Ecto neural progenitor cell (in vitro differentiated cells): ENCODE data around the gene OGFOD3.

Experiments used
- DNase-seq: peaks from one replicate; pipeline ENCODE4 v3.0.0-alpha.2; 2018; ENCODE audit warnings: low spot score

Gene OGFOD3

DNA sequence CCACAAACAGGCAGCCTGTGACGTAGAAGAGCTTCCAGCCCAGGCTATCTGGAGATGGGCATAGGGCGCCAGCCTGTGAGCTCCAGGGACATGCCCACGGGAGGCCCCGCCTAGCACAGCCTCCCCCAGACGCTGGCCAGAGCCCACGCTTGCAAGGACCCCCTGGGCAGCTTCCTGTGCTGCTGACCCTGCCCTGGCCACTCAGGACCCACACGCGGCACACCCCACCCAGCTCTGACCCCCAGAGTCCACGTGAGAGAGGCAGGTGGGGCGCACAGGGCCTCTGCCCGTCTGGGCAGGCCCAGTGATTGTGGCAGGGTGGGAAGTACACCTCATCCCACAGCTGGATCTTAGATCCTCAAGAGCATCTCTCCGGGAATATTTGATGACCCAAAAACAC is 28.3 kb upstream of the OGFOD3 start:
- no peak for DNase-seq

DNA sequence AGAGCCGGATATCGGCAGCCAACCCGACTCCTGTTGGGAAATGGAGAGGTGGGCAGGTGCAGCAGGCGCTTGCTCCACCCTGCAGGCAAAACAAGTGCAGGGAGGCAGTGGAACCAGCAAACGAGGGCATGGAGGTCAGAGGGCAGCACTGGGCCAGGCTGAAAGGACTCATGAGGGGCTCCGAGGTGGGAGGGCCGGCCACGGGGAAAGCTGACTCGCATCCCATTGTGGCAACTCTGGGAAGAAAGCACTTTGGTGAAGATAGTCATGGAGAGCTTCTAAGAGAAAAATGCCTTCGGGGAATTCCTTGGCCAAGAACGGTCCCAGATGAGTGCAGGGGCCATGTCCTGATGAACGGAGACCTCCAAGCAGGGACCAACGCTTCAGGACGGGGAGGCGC is 27.7 kb upstream of the OGFOD3 start:
- DNase-seq: no peak

DNA sequence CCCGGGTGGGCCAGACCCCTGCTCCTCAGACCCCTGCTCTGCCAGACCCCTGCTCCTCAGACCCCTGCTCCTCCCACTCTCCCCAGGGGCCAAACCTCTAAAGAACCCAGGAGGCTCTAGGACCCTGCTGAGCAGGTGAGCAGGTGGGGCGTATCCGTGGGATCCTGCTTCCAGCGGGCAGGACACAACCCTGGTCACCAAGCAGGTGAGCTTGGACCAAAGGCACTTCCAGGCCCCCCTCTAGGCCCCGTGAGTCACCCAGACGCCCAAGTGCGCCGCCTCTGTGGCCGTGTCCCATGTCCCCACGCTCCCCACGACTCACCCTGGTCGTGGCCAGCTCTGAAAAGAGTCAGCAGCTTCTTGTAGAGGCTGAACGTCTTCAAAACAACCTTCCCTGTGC is 27.2 kb upstream of the OGFOD3 start:
- no peak for DNase-seq

DNA sequence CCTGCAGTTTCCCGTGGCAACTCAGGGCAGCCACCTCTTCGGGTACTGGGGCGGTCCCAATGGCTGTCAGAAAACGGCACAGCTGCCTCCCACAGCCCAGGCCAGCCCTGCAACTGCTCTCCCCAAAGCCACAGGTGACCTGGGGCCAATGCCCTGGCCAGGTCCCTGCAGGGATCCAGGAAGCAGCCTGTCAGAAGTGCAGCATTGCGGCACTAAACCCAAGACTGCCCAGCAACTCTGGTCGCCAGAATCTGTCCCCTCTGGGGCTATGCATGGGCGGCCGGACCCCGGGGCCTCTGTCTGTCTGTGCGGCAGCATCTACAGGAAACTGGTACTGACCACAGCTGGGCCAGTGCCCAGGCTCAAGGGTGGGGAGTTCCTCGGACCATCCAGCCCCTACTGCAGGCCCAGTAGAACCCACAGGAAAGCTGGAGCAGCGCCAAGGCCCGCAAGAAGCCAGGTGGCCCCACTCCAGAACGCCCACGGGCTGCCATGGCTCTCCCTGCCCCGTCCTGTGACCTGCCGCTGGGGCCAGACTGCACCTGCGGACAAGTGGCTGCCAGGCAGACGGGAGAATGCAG is 26.6 kb upstream of the OGFOD3 start:
- DNase-seq: no peak

DNA sequence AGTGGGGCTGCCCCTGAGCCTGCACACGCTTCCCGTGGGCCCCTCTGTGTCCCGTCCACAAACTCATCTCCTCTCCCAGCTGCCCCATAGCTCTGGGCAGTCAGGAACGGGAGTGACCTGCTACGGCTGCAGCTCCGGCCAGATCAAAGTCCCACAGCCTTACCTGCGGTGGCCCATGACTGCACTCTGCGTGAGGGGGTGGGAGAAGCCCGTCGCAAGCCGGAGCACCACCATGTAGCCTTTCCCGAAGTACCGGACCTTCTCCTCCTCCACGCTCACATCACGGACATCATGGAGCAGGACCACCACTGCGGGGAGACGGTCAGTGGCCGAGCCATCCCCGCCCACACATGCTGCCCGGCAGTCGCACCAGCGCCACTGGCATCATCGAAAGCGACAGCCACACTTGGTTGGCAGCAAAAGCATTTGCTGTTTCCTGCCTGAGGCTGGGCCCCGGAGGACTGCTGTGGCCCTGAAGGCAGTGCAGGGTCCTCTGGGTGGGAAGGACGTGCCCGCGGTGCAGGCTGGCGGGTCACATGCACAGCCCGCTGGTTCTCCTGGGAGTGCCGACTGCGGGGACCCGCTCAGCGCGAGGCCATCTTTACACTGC is 26.0 kb upstream of the OGFOD3 start:
- DNase-seq: no peak

DNA sequence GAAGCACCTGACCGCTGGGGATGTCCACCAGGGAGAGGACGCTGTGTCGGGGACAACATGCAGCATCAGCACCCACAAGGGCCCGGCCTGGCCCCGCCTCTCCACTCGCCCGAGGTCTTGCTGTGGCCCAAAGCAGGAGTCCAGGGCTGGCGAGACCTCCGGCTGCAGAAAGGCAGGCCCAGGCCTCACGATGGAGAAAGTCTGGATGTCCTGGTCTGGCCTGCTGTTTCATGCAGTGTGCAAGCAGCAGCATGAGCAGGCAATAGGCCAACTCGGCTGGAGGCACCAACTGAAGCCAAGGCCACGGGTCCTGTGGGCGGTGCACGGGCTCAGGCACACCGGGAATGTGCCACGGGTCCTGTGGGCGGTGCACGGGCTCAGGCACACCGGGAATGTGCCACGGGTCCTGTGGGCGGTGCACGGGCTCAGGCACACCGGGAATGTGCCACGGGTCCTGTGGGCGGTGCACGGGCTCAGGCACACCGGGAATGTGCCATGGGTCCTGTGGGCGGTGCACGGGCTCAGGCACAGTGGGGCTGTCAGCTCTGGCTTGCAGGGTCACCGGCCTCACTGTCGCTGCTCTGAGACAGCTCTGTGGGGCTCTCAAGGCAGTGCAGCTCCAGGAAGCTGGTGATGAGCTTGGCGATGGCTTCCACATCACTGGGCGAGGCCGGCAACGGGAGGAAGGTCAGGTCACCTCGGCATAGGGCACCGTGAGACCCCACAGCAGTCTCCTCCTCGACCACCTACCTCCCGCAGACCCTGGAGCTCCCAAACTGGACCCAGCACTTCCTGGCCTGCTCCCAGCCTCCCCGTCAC is 25.3 kb upstream of the OGFOD3 start:
- DNase-seq: no peak

DNA sequence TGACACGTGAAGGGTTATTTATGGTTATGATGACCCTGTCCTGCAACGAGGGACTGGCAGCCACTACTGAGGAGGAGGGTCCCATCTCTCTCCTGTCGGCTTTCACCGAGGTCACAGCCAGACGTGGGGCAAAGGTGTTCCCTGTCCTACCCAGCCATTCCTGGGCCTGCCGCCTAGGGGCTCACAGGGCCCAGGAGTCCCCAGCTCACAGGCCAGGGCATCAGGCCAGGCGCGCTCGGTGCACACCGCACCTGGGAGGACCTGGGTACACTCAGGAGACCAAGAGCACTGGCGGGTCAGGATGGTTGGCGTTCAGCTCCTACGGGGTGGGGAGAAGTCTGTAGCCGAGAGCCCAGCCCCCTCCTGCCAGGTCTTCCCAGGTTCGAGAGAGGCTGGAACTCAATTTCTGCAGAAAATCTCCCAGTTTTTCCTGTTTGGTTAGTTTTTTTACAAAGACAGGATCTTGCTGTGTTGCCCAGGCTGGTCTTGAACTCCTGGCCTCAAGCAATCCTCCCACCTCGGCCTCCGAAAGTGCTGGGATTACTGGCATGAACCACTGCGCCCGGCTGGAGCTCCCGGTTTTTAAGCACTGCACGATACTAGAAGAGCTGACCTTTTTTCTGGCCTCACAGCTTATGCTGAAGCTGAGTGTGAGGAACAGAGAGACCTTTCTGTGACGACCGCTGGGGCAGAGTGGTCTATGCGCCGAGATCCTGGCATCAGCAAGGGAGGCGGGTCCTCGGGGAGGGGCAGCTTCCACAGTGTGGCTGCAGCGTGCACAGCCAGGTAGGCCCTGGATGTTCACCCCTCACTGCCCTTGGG is 24.5 kb upstream of the OGFOD3 start:
- DNase-seq: no peak

DNA sequence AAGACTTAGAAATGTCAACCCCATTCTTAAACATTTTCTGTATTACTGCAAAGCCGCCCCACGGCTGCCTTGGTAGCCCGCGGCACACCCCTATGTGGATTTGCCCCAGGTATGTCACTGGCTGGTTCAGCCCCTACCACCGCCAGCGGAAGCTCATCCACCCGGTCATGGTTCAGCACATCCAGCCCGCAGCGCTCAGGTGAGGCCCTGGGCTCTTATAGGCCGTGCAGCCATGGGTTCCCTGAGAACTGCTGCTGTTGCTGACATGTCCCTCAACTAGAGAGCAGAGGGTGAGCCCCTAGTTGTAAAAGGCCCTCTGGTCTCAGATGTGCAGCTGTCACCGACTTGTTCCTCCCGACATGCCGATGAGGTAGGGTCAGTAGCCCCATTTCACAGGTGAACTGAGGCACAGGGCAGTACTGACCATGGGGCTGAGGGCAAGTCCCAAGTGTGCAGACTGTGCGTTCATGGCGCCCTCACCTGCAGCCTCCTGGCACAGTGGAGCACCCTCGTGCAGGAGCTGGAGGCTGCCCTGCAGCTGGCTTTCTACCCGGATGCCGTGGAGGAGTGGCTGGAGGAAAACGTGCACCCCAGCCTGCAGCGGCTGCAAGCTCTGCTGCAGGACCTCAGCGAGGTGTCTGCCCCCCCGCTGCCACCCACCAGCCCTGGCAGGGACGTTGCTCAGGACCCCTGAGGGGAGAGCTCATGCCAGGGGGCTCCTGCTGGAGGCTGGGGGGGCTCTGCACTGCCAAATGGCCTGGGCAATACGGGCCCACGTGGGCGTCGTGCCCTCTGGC is 23.5 kb upstream of the OGFOD3 start:
- DNase-seq: no peak

DNA sequence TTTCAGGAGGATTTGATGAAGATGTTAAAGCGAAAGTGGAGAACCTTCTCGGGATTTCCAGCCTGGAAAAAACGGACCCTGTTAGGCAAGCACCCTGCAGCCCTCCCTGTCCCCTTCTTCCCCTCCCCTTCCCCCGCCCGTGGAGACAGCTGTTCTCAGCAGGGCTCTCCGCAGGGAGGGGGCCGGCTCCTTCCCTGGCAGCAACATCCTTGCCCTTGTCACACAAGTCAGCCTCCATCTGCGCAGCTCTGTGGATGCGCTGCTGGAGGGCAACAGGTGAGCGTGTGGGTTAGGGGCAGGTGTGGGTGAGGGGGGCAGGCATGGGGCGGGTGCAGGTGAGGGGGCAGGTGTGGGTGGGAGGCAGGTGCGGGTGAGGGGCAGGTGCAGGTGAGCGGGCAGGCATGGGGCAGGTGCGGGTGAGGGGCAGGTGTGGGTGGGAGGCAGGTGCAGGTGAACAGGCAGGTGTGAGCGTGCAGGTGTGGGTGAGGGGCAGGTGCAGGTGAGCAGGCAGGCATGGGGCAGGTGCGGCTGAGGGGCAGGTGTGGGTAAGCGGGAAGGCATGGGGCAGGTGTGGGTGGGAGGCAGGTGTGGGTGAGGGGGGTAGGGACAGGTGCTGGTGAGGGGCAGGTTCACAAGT is 22.7 kb upstream of the OGFOD3 start:
- DNase-seq: no peak

DNA sequence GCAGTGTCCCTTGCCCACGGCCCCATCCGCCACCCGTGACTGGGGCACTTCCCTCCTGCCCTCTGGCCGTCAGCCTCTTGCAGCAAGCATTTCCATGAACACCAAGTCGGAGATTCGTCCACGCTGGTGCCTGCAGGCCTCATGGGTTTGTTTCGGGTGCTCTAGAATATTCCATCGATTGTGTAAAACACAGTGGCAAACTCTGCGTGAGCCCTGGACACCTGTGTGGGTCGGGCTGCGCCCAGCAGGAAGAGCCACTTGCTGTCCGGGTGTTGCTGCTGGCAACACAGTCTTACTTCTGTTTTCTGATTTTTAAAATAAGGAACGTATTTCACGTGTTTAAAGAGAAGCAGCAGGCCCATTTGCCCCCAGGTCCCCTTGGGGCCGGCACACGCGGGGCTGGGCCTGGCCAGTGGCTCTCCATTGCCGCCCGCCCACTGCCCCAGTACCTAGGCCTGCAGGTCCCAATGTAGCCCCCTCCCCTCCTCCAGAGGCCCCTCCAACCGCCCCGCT is 22.1 kb upstream of the OGFOD3 start:
- DNase-seq: no peak

DNA sequence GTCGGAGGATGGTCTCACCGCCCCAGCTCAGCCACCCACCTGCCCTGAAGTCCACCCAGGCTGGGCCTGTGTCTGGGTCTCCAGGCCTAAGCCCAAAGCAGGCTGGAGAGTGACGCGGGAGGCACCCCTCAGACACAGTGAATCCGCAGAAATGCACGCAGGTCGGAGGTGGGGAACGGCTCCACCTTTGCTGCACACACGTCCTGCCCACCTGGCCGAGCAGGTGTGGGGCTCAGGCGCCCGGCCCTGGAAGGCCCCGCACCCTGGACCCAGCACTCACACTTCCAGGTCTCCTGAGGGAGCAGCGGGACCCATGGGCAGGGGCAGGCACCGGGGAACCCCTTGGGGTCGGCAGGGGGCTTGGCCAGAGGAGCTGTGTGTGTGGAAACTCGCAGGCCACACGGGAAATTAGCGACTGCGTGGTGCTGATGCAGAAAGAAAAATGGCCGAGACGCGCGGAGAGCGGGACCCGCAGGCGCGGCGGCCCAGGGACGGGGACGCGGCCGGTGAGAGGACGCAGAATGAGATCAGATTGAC is 21.5 kb upstream of the OGFOD3 start:
- DNase-seq: no peak

DNA sequence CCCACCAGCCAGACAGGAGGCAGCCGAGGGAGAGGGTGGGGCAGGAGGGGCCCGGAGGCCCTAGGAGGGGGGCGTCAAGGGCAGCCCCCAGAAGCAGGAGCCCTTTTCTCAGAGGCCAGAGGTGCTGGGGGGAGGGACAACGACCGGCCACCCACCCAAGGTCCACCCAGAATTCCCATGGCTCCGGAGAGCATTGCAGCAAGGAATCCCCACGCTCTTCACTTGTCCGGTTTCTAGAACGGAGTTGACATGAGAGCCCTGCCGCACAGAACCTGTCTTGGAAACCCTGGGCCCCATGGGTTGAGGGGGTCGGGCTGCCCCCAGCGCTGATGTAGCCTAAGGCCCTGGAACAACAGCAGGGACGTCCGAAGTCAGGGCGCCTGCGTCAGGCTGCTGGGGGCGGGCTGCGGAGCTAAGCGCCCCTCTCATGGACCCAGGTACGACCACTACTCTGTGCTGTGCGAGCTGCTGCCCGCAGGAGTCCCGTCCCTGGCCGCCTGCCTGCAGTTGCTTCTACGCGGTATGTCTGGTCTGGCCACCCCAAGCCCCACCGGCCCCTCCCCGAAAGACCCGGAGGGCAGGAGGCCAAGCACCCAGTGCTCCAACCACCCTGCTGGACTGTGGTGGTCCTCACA is 20.9 kb upstream of the OGFOD3 start:
- no peak for DNase-seq

DNA sequence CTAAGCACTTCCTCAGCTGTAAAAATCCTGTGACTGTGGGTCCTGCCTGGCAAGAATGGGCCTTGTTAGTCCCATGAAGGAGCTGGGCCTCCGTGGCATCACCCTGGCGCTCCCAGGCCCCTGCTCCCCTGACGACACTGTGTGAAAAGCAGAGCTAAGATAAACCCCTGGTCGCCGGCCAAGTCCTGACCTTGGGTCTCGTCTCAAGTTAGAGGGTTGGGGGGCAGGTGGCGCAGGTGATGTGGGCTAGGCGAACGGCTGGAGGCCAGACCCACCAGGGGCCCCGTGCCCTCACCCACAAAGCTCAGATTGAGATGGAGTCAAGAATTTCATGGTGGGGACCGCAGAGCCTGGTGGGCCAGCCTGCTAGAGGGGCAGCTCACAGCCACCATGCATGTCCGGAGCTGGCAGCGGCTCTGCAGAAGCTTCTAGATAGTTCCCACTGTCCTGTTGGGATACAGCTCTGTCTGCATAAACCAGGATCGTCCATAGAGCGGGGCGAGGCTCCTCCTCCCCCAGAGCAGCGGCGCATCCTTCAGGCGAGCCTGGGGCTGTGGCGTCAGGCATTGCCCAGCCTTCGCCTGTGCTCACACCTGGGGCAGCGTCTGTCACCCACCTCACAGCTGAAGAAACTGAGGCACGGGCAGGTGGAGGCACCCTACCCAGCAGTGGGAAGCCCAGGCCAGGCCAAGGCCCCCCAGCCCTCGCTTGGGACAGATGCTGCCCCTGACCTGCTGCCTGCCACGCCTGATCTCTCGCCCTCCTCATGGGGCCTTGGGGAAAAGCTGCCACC is 20.2 kb upstream of the OGFOD3 start:
- no peak for DNase-seq

DNA sequence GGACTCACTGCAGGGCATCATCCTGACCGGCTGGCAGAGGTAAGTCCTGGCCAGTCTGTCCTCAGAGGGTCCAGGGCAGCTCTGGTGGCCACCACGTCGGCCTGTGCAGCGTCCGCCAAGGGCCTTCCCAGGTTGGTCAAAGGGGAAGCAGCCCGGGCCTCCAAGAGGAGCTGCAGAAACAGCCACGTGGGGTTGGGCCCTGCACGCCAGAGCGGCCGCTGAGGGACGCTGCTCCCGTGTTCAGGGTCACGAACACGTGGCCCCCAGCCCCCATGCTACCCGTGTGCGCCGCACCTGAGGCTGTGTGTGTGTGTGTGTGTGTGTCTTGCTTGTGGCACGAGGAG is 18.9 kb upstream of the OGFOD3 start:
- no peak for DNase-seq

DNA sequence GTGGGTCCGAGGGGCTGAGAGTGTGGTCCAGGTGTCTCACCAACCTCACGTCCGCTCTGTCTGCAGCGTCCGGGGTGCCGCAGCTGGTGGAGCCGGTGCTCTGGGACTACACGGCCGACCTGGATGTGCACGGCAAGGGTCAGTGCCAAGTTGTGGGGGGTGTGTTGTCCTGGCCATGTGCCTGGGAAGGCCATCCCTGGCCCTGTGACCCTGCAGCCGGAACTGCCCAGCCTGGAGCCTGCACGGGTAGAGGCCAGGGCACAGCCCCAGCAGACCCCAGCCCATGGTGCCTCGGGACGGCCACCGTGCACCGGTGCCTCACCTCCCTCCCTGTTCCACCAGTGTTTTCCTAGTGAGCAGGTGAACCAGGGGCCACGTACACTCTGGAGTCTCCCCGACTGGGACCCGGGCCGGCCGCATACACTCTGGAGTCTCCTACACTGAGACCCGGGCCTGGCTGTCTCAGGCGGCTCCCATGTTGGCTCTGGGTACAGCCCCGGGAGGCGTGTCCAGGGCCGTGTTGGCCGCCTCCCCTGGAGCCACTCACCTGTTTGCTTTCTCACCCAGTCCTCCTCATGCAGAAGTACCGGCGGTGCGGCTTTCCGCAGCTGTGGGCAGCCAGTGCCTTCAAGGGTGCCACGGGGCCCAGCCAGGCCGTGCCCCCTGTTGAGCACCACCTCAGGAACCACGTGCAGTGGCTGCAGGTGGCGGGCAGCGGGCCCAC is 18.4 kb upstream of the OGFOD3 start:
- DNase-seq: no peak

DNA sequence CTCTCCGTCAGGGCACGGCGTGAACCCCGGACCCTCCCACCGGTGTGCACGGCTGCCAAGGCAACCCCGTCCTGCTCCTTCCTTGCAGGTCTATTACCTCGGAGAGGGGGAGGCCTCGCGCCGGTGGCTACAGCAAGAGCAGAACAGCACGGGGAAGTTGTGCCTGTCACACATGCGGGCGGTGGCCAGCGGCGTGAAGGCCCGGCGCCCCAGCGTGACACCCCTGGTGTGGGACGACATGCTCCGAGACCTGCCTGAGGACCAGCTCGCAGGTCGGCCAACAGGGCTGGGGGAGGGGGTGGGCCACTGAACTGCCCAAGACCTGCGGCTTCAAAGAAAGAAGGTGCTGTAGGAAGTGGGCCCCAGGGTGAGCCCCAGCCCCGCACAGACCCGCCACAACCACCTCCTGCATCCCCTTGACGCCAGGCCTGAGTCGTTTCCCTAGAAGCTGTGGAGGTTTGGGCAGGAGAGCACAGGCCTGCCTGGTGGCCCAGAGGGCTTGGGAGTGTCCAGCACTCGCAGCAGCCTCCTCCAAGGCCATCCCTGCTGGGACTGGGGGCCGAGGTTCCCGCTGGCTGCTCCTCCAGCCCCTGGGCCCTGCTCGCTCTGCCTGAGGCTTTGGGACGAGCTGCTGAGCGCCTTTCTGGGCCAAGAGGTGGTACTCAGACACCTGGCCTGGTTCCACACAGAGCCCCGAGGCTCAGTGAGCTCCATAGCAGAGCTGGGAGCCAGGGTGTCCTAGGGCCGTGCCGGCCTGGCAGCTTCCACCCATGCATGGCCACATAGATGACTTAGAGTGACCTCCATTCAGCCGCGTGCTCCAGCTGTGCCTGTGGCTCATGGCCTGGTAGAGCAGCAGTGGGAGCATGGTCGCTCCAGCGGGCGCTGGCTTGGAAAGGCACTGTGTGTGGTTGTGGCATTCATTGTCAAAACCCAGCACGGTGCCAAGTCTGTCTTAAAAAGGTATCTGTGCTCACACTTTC is 17.5 kb upstream of the OGFOD3 start:
- no peak for DNase-seq

DNA sequence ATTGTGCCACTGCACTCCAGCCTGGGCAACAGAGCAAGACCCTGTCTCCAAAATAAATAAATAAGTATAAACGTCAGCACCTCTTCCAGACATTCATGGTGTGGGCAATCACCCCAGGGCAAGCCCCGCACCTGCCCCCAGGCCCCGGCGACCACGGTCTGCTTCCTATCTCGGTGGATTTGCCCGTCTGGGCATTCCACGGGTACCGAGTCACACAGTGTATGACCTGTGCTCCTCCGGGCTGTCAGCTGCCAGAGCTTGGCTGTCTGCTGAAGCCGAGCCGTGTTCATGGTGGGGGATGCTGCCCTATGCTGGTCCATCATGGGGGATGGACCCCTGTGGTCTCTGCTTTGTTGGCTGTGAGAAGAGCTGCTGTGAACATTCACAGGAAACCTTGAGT is 16.7 kb upstream of the OGFOD3 start:
- DNase-seq: no peak

DNA sequence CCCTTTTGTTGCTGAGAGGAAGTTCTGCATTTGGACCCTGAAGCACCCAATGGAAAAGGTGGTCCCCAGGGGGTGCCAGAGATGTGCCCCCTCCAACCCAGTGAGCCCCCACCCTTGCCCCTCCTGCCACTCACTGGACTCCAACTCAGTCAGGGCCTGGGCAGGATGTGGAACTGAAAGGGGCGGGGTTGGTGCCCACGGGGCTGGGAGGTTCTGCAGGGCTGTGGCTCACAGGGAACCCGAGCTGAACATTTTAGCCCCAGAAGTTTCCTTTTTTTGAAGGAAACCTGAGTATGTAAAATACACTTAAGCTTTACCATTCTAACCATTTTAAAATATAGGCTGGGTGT is 15.8 kb upstream of the OGFOD3 start:
- DNase-seq: no peak
